ENCODE measurements around the gene PLA2G4B. TPM values are rescaled to one million over a fixed set of nuclear protein-coding genes. Genes with fewer than 3 reads are reported as not detected.

Gene PLA2G4B
- total RNA-seq, 1 experiment from 2014 or later: 11.0 TPM

- Mint-ChIP-seq H3K4me3 (no peak overlapping the region), H3K4me1 (peaks cover 4% of the 10 kb centered on the region), H3K27me3 (ENCODE audit: low read depth) (peaks cover 17% of the 10 kb centered on the region), H3K27ac (no peak overlapping the region), H3K9me3 (no peaks in the 10 kb centered on the region), H3K36me3 (no peaks in the 10 kb centered on the region)
- CTCF ChIA-PET: interaction anchor here (1.2 to 1.8 kb wide), 4 partner anchors 13 to 80 kb away, joined by 4 to 9 read pairs (median 6); no protein-coding TSS in a partner anchor
- DNase-seq (ENCODE audit: low spot score) (no peak), ATAC-seq (no peak)
- POLR2A ChIA-PET: no interaction called here
- TF ChIP-seq ZNF263 (CRISPR knock-in tag; IDR thresholded peaks at IDR 0.05; ENCODE audit: low read depth) (no peak), IRF2 (CRISPR knock-in tag; IDR thresholded peaks at IDR 0.05; ENCODE audit: borderline replicate concordance, low read depth) (no peak), GABPB1 (CRISPR knock-in tag; IDR thresholded peaks at IDR 0.05) (no peak), ZNF671 (CRISPR knock-in tag; IDR thresholded peaks at IDR 0.05) (no peak), JAZF1 (CRISPR knock-in tag; IDR thresholded peaks at IDR 0.05) (no peak), EMX1 (CRISPR knock-in tag; IDR thresholded peaks at IDR 0.05) (no peak), FOXK1 (CRISPR knock-in tag; IDR thresholded peaks at IDR 0.05) (no peak), NR3C1 (CRISPR knock-in tag; conservative IDR thresholded peaks at IDR 0.05; ENCODE audit: low read depth) (no peak), SMAD3 (CRISPR knock-in tag; IDR thresholded peaks at IDR 0.05; ENCODE audit: borderline replicate concordance) (no peak), CTCF (IDR thresholded peaks at IDR 0.05) (no peak), ATF6 (CRISPR knock-in tag; IDR thresholded peaks at IDR 0.05) (no peak), MXD4 (CRISPR knock-in tag; IDR thresholded peaks at IDR 0.05; ENCODE audit: borderline replicate concordance) (no peak), TCF7 (CRISPR knock-in tag; IDR thresholded peaks at IDR 0.05; ENCODE audit: low read depth) (no peak)
- TF ChIP-seq, protein P1, sequence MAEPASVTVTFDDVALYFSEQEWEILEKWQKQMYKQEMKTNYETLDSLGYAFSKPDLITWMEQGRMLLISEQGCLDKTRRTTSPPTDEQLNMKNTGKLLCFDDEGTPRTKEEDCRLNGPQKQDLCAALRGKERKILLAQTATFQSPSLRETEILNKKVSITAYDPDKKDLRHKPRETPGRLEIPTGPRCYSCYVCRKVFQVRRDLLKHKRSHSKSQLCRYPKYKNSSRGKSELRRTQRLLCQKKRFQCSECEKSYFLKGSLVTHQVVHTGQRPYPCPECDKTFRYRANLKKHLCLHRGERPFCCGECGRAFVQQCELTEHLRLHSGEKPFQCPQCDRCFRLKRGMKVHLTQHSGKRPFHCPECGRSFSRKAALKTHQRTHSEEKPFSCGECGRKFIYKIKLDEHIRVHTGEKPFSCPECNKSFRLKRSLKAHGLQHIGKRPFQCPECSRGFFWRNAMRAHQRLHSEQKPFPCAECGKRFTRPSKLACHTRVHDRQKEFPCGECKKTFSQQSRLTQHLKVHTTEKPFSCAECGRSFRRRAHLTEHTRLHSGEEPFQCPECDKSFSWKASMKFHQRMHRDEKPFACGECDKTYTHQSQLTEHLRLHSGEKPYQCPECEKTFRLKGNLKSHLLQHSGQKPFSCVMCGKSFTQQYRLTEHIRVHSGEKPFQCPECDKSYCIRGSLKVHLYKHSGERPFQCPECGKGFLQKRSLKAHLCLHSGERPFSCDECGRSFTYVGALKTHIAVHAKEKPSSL (CRISPR knock-in tag; conservative IDR thresholded peaks at IDR 0.05): no peak
- TF ChIP-seq, protein P2, sequence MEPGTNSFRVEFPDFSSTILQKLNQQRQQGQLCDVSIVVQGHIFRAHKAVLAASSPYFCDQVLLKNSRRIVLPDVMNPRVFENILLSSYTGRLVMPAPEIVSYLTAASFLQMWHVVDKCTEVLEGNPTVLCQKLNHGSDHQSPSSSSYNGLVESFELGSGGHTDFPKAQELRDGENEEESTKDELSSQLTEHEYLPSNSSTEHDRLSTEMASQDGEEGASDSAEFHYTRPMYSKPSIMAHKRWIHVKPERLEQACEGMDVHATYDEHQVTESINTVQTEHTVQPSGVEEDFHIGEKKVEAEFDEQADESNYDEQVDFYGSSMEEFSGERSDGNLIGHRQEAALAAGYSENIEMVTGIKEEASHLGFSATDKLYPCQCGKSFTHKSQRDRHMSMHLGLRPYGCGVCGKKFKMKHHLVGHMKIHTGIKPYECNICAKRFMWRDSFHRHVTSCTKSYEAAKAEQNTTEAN (CRISPR knock-in tag; IDR thresholded peaks at IDR 0.05): no peak
Observed at GRCh38 chr15:41876689-41877088, 38.0 kb downstream of the PLA2G4B start.

- Mint-ChIP-seq H3K36me3 (no peaks in the 10 kb centered on the region), H3K27ac (no peak overlapping the region), H3K27me3 (ENCODE audit: low read depth) (peaks cover 23% of the 10 kb centered on the region), H3K9me3 (no peaks in the 10 kb centered on the region), H3K4me1 (peaks cover 8% of the 10 kb centered on the region), H3K4me3 (no peak overlapping the region)
- ChIA-PET CTCF (interaction anchor here (0.8 to 1.8 kb wide), 4 partner anchors 19 to 105 kb away, joined by 3 to 8 read pairs (median 5); no protein-coding TSS in a partner anchor), POLR2A (no interaction called here)
- ATAC-seq (peak; percentile 14), DNase-seq (ENCODE audit: low spot score) (no peak)
- no peak for TF ChIP-seq HMGA2 (CRISPR knock-in tag; IDR thresholded peaks at IDR 0.05)
- TF ChIP-seq, protein P3, sequence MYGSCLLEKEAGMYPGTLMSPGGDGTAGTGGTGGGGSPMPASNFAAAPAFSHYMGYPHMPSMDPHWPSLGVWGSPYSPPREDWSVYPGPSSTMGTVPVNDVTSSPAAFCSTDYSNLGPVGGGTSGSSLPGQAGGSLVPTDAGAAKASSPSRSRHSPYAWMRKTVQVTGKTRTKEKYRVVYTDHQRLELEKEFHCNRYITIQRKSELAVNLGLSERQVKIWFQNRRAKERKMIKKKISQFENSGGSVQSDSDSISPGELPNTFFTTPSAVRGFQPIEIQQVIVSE (CRISPR knock-in tag; IDR thresholded peaks at IDR 0.05; ENCODE audit: borderline replicate concordance): no peak
- no peak for TF ChIP-seq ZNF121 (CRISPR knock-in tag; IDR thresholded peaks at IDR 0.05)
- TF ChIP-seq, protein P4, sequence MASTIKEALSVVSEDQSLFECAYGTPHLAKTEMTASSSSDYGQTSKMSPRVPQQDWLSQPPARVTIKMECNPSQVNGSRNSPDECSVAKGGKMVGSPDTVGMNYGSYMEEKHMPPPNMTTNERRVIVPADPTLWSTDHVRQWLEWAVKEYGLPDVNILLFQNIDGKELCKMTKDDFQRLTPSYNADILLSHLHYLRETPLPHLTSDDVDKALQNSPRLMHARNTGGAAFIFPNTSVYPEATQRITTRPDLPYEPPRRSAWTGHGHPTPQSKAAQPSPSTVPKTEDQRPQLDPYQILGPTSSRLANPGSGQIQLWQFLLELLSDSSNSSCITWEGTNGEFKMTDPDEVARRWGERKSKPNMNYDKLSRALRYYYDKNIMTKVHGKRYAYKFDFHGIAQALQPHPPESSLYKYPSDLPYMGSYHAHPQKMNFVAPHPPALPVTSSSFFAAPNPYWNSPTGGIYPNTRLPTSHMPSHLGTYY (CRISPR knock-in tag; IDR thresholded peaks at IDR 0.05): no peak
- no peak for TF ChIP-seq PREB (CRISPR knock-in tag; IDR thresholded peaks at IDR 0.05; ENCODE audit: borderline replicate concordance)
Observed at GRCh38 chr15:41877631-41878354, 39.1 kb downstream of the PLA2G4B start.
